HFF-Myc (cell line): ENCODE measurements around the gene MTRFR.

Source experiments
- DNase-seq: peaks from one replicate; pipeline ENCODE4 v3.0.0-alpha.2; 2011; ENCODE audit warnings: low read depth; ENCODE audit errors: extremely low read depth
- H3K4me3 ChIP-seq: replicated peaks from 2 replicates; pipeline ENCODE4 v1.5.1; 2011; ENCODE audit warnings: low read depth, mild to moderate bottlenecking, control low read depth, low read length
- CTCF ChIP-seq: IDR thresholded peaks from 2 replicates; pipeline ENCODE4 v1.5.1; 2012; ENCODE audit warnings: mild to moderate bottlenecking, low read depth, low read length, control low read depth; ENCODE audit errors: missing control alignments

The MTRFR gene

DNA sequence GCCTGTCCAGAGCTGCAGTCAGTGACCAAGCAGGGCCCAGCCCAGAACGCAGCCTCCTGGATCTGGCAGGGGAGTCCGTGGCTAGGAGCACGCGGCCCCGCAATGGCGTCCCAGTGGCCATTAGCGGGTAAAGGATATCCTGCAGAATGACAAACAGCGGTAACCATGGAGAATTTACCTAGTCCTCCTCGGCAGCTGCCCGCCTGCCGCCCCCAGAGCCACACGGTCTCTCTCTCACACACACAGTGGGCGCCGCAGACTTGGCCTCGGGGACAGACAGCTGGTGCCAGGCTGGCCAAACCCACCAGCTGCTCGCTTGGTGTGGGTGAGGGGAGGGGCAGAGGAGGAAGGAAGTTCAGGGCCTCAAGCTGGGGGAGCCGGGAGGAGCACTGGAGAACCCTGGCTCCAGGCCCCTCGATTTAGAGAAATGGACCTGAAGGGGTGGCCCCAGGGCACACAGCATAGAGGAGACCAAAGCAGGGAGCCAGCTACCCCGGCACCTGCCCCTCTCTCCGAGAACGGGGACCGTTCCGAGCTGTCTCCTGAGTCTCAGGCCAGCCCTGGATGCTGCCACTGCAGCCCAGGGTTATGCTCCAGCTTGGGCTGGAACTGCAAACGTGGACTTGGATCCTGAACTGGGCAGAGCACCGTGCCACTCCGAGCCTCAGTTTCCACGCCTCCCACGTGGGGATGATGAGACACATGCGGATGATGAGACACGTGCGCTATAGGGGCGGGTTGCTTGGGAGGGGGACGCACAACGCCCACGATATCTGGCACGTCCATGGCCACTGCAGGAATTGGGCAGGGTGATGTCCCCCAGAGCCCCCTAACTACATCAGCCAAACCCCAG is 35.0 kb downstream of the MTRFR start:
- DNase-seq, result no peak
- H3K4me3 ChIP-seq, result peak overlapping the region; percentile 80; the same call in 1 of the 2 replicates
- TF ChIP-seq CTCF, result no peak

DNA sequence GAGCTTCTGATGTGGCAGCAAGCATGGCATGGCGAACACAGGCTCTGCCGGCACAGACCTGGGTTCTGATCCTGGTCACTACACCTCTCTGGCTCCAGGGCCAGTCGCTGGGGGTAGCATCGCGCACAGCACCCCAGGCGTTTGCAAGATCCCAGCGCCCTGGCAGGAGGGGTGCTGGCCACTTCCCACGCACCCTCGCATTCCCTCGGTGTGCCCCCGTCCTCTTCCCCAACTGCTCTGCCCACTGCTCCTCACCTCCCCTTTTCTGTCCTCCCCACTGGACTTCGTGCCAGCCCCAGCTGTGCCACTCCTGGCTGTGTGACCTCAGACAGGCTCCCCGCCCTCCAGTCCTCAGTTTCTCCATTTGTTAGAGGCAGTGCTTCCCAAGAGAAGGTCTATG is 35.6 kb downstream of the MTRFR start:
- DNase-seq, result no peak
- H3K4me3 ChIP-seq, result peak overlapping the region; percentile 80
- TF ChIP-seq CTCF, result no peak

DNA sequence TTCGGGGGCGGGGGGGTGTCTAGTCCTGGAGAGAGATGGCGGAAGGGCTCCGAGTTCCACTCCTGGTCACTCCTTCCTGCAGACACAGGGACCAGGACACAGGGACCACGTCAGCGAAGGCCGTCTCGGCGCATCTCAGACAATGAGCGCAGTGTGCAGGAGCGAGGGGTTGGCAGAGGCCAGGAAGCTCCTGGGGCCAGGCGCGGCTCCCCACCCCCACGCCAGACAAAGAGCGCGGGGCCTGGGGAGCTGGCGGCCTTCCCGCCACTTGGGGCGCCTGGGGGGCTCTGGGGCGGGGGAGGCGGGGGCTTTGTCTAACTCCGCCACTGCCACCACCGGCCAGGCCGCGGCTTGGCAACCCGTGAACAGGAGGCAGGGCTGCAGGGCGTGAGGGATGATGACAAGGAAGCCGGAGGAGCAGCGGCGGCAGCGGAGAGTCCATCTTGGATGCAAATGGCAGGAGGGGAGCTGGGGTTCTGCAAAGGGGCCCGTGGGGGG is 36.2 kb downstream of the MTRFR start:
- no peak for TF ChIP-seq CTCF
- peak overlapping the region; percentile 80 for H3K4me3 ChIP-seq
- no peak for DNase-seq

DNA sequence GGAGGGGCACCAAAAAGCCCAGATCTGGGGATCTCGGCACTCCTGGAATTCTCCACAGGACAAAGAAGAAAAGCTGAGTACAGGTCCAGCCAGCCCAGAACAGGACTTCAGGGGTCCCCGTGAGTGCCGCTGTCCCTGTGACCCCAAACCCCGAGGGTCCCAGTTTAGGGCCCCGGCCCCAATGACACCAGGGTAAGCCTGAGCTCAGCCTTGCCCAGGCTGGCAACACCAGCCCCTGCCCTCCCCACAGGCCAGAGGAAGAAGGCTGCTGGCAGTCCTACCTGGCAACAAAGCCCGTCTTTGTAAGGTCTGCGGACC is 36.6 kb downstream of the MTRFR start:
- peak overlapping the region; percentile 80 for H3K4me3 ChIP-seq
- DNase-seq, result no peak
- no peak for TF ChIP-seq CTCF

- no peak for TF ChIP-seq CTCF
- H3K4me3 ChIP-seq, result peak overlapping the region; percentile 80
- DNase-seq, result no peak
Observed at GRCh38 chr12:123270214-123271000, 37.2 kb downstream of the MTRFR start.

DNA sequence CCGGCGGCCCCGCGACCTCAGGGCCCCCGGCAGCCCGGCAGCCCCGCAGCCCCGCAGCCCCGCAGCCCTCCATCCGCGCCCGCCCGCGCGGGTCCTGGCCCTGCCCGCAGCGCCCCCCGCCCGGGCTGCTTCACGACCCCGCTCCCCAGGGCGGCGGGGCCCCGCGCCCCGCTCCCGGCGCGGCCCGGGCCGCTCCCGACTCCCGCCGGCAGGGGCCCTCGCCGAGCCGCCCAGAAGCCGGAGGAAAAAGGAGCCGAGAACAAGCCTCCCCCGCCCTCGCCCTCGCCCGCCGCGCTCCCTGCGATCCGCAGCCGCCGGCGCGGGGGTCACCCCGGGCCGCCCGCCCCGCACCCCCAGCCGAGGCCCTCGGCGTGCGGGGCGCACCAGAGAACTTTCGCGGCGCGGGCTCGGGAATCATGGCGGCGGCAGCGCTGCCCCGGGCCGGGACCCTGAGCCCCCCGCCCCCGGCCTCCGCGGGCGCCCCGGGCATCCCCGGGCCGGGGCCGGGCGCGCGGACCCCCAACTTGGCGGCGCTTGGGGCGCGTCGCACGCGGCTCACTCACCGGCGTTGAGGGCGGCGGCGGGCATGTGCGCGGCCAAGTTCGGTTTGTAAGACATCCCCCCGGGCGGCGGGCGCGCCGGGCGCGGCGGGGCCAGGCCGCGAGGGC is 37.9 kb downstream of the MTRFR start:
- peak; percentile 12 for TF ChIP-seq CTCF
- no peak for DNase-seq
- peak overlapping the region; percentile 80 for H3K4me3 ChIP-seq
